Measurements from ENCODE around the gene ADGRA3.

The ADGRA3 gene

GRCh38 chr4:22496165-22496813 is 19.6 kb downstream of the ADGRA3 start:
- Histone ChIP-seq H3K4me1 (ENCODE audit: control insufficient read depth, insufficient read depth, low read length, poor library complexity, severe bottlenecking) (peaks cover 6% of the 10 kb centered on the region), H3K27ac (ENCODE audit: low read depth, low read length, severe bottlenecking) (no peak overlapping the region), H3K9me3 (ENCODE audit: control insufficient read depth, low read length) (no peaks in the 10 kb centered on the region), H3K4me3 (ENCODE audit: extremely low read depth, insufficient read depth, low read length, poor library complexity, severe bottlenecking) (no peak overlapping the region), H3K36me3 (ENCODE audit: control insufficient read depth, insufficient read depth, low read length) (no peaks in the 10 kb centered on the region)
- WGBS, 2 experiments (ENCODE audit: insufficient coverage in 2 of 2), result 67 to 83% methylated on average over 1 of the region's 6 CpGs

DNA sequence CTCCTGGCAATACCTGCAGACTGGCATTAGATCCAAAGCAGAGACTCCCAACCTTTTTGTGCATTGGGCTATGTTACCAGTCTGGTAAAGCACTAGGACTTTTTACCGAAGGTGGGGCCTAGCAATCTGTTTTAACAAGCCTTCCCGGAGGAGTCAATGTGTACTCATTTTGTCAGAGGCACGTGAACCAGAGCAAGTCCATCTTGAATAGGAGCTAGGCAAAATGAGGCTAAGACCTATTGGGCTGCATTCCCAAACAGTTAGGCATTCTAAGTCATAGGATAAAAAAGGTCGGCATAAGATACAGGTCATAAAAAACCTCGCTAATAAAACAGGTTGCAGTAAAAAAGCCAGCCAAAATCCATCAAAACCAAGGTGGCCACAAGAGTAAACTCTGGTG is 22.3 kb downstream of the ADGRA3 start:
- 86 to 96% methylated on average over 3 to 5 of the region's 5 CpGs for WGBS, 2 experiments (ENCODE audit: insufficient coverage in 2 of 2)
- Histone ChIP-seq H3K36me3 (ENCODE audit: control insufficient read depth, insufficient read depth, low read length) (peaks cover 4% of the 10 kb centered on the region), H3K27ac (ENCODE audit: low read depth, low read length, severe bottlenecking) (no peak overlapping the region), H3K4me3 (ENCODE audit: extremely low read depth, insufficient read depth, low read length, poor library complexity, severe bottlenecking) (no peak overlapping the region), H3K4me1 (ENCODE audit: control insufficient read depth, insufficient read depth, low read length, poor library complexity, severe bottlenecking) (peaks cover 6% of the 10 kb centered on the region), H3K9me3 (ENCODE audit: control insufficient read depth, low read length) (no peaks in the 10 kb centered on the region)

GRCh38 chr4:22492987-22493386 is 22.9 kb downstream of the ADGRA3 start:
- Histone ChIP-seq H3K36me3 (ENCODE audit: control insufficient read depth, insufficient read depth, low read length) (peaks cover 4% of the 10 kb centered on the region), H3K9me3 (ENCODE audit: control insufficient read depth, low read length) (no peaks in the 10 kb centered on the region), H3K4me1 (ENCODE audit: control insufficient read depth, insufficient read depth, low read length, poor library complexity, severe bottlenecking) (peaks cover 6% of the 10 kb centered on the region), H3K27ac (ENCODE audit: low read depth, low read length, severe bottlenecking) (no peak overlapping the region), H3K4me3 (ENCODE audit: extremely low read depth, insufficient read depth, low read length, poor library complexity, severe bottlenecking) (no peak overlapping the region)
- 100% methylated on average over 1 to 2 of the region's 2 CpGs for WGBS, 2 experiments (ENCODE audit: insufficient coverage in 2 of 2)

- Histone ChIP-seq H3K27ac (ENCODE audit: low read depth, low read length, severe bottlenecking) (no peak overlapping the region), H3K4me1 (ENCODE audit: control insufficient read depth, insufficient read depth, low read length, poor library complexity, severe bottlenecking) (peaks cover 8% of the 10 kb centered on the region), H3K36me3 (ENCODE audit: control insufficient read depth, insufficient read depth, low read length) (peaks cover 4% of the 10 kb centered on the region), H3K4me3 (ENCODE audit: extremely low read depth, insufficient read depth, low read length, poor library complexity, severe bottlenecking) (no peak overlapping the region), H3K9me3 (ENCODE audit: control insufficient read depth, low read length) (no peaks in the 10 kb centered on the region)
- WGBS, 2 experiments (ENCODE audit: insufficient coverage in 2 of 2), result 73% methylated on average over 4 of the region's 6 CpGs; no CpG with 5 or more reads in 1 of the 2 experiments
Measured at GRCh38 chr4:22491939-22492338, 23.9 kb downstream of the ADGRA3 start.

DNA sequence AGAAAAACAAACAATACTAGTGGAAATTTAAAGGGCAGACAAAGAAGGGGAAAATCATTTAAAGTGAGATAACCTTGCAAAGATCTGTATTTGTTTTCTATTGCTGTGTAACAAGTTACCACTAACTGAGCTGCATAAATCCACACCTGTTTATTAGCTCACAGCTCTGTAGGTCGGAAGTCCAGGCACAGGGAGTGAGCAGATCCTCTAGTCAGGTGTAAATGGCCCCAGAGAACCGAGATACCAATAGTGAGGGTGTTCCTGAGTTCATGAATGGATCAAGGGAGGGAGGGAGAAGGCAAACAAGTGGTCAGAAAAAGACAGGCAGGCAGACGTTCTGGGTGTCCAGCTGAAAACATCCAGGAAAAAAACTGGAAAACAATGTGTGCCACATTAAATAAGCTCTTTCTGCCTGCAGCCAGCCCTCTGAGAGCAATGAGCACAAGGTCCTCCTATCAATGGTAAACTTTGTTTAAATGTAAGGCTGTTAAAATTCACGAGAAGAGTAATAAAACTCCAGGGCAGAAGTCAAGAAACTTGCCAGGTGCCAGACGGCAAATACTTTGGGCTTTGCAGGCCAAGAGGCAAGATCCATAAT is 25.0 kb downstream of the ADGRA3 start:
- Histone ChIP-seq H3K4me3 (ENCODE audit: extremely low read depth, insufficient read depth, low read length, poor library complexity, severe bottlenecking) (no peak overlapping the region), H3K4me1 (ENCODE audit: control insufficient read depth, insufficient read depth, low read length, poor library complexity, severe bottlenecking) (peaks cover 10% of the 10 kb centered on the region), H3K9me3 (ENCODE audit: control insufficient read depth, low read length) (no peaks in the 10 kb centered on the region), H3K27ac (ENCODE audit: low read depth, low read length, severe bottlenecking) (no peak overlapping the region), H3K36me3 (ENCODE audit: control insufficient read depth, insufficient read depth, low read length) (peaks cover 4% of the 10 kb centered on the region)
- 68 to 71% methylated on average over 1 to 3 of the region's 5 CpGs for WGBS, 2 experiments (ENCODE audit: insufficient coverage in 2 of 2)

DNA sequence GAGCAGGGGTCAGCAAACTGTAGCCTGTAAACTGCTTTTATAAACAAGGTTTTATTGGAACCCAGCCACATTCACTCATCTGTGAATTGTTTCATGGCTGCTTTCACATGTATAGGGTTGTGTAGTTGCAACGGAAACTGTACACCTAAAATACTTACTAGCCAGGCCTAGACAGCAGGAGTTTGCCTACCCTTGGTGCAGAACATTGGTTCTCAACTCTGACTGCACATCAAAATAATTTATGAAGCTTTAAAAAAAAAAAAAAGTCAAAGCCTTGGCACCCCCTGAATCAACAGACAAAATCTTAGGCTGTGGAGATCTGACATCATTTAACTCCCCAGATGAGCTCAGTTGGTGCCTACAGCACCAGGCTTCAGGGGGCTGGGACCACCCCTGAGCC is 27.8 kb downstream of the ADGRA3 start:
- WGBS, 2 experiments (ENCODE audit: insufficient coverage in 2 of 2), result no CpG with 5 or more reads among the region's 1 CpG
- H3K9me3 ChIP-seq (ENCODE audit: control insufficient read depth, low read length), result no peaks in the 10 kb centered on the region
- no peak overlapping the region for H3K4me3 ChIP-seq (ENCODE audit: extremely low read depth, insufficient read depth, low read length, poor library complexity, severe bottlenecking)
- H3K36me3 ChIP-seq (ENCODE audit: control insufficient read depth, insufficient read depth, low read length), result peaks cover 4% of the 10 kb centered on the region
- H3K27ac ChIP-seq (ENCODE audit: low read depth, low read length, severe bottlenecking), result no peak overlapping the region
- H3K4me1 ChIP-seq (ENCODE audit: control insufficient read depth, insufficient read depth, low read length, poor library complexity, severe bottlenecking), result peaks cover 12% of the 10 kb centered on the region

DNA sequence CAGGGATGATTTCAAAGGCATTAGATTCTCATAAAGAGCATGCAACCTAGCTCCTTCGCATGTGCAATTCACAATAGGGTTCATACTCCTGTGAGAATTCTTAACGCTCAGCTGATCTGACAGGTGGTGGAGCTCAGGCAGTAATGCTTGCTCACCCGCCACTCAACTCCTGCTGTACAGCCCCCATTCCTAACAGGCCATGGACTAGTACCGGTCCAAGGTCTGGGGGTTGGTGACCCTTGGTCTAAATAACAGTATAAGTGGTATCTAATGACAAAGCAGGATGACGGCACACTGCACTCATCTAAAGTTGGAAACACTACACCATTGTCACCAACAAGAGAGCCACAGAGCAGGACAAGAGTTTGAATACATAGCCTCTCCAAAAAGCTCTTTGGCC is 28.5 kb downstream of the ADGRA3 start:
- Histone ChIP-seq H3K36me3 (ENCODE audit: control insufficient read depth, insufficient read depth, low read length) (peaks cover 4% of the 10 kb centered on the region), H3K4me3 (ENCODE audit: extremely low read depth, insufficient read depth, low read length, poor library complexity, severe bottlenecking) (no peak overlapping the region), H3K9me3 (ENCODE audit: control insufficient read depth, low read length) (no peaks in the 10 kb centered on the region), H3K27ac (ENCODE audit: low read depth, low read length, severe bottlenecking) (no peak overlapping the region), H3K4me1 (ENCODE audit: control insufficient read depth, insufficient read depth, low read length, poor library complexity, severe bottlenecking) (peaks cover 17% of the 10 kb centered on the region)
- 88 to 100% methylated on average over 2 to 3 of the region's 5 CpGs for WGBS, 2 experiments (ENCODE audit: insufficient coverage in 2 of 2)

DNA sequence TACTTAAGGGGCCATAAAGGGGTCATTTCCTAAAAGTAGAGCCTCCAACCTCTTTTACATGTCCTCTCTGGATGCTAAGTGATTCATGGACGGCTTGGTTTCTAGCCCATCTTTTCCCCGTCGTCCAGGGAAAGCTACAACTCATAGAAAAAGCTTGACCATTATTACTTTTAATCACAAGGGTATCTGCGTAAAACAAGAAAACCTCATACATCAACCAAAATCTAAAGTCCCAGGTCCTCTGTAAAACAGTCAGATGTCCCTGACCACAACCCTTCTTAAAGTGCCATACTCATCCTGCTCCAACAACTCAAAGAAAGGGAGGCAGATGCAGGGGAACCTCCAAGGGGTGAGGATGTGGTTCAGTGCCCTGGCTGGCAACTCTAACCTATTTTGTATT is 29.6 kb downstream of the ADGRA3 start:
- Histone ChIP-seq H3K9me3 (ENCODE audit: control insufficient read depth, low read length) (no peaks in the 10 kb centered on the region), H3K4me3 (ENCODE audit: extremely low read depth, insufficient read depth, low read length, poor library complexity, severe bottlenecking) (no peak overlapping the region), H3K4me1 (ENCODE audit: control insufficient read depth, insufficient read depth, low read length, poor library complexity, severe bottlenecking) (peaks cover 16% of the 10 kb centered on the region), H3K36me3 (ENCODE audit: control insufficient read depth, insufficient read depth, low read length) (peaks cover 4% of the 10 kb centered on the region), H3K27ac (ENCODE audit: low read depth, low read length, severe bottlenecking) (no peak overlapping the region)
- WGBS, 2 experiments (ENCODE audit: insufficient coverage in 2 of 2), result 90 to 96% methylated on average over 4 of the region's 4 CpGs

GRCh38 chr4:22485737-22486136 is 30.1 kb downstream of the ADGRA3 start:
- Histone ChIP-seq H3K4me1 (ENCODE audit: control insufficient read depth, insufficient read depth, low read length, poor library complexity, severe bottlenecking) (peaks cover 16% of the 10 kb centered on the region), H3K9me3 (ENCODE audit: control insufficient read depth, low read length) (no peaks in the 10 kb centered on the region), H3K4me3 (ENCODE audit: extremely low read depth, insufficient read depth, low read length, poor library complexity, severe bottlenecking) (no peak overlapping the region), H3K36me3 (ENCODE audit: control insufficient read depth, insufficient read depth, low read length) (peaks cover under 1% of the 10 kb centered on the region), H3K27ac (ENCODE audit: low read depth, low read length, severe bottlenecking) (no peak overlapping the region)
- 89 to 93% methylated on average over 2 to 3 of the region's 4 CpGs for whole genome bisulfite sequencing, 2 experiments (ENCODE audit: insufficient coverage in 2 of 2)

GRCh38 chr4:22483551-22483981 is 32.3 kb downstream of the ADGRA3 start:
- Histone ChIP-seq H3K4me1 (ENCODE audit: control insufficient read depth, insufficient read depth, low read length, poor library complexity, severe bottlenecking) (peaks cover 16% of the 10 kb centered on the region), H3K36me3 (ENCODE audit: control insufficient read depth, insufficient read depth, low read length) (no peaks in the 10 kb centered on the region), H3K9me3 (ENCODE audit: control insufficient read depth, low read length) (no peaks in the 10 kb centered on the region), H3K27ac (ENCODE audit: low read depth, low read length, severe bottlenecking) (no peak overlapping the region), H3K4me3 (ENCODE audit: extremely low read depth, insufficient read depth, low read length, poor library complexity, severe bottlenecking) (no peak overlapping the region)
- 100% methylated on average over 1 of the region's 1 CpG; no CpG with 5 or more reads in 1 of the 2 experiments for WGBS, 2 experiments (ENCODE audit: insufficient coverage in 2 of 2)
